Skeletal muscle tissue (tissue), 4 donors: ENCODE measurements around the gene RHO. TPM values are rescaled to one million over a fixed set of nuclear protein-coding genes. Genes with fewer than 3 reads are reported as not detected.
"Not testable (repeated sequence)": the region's sequence is repeated elsewhere in the genome, so short reads cannot be mapped to it uniquely, and the experiment has no call there.

Experiments
- H3K27ac ChIP-seq: one replicate; pipeline ENCODE4 v1.7.0; 2013; ENCODE audit warnings: mild to moderate bottlenecking, low read depth, low read length, inconsistent platforms
- H3K27me3 ChIP-seq, 3 donors: one replicate each; pipeline ENCODE4 v1.7.0; 2013; ENCODE audit warnings: low read length in 3 of 3; ENCODE audit not compliant: control insufficient read depth in 3 of 3, insufficient read depth in 3 of 3
- H3K36me3 ChIP-seq, 3 donors: one replicate each; pipeline ENCODE4 v1.7.0; 2013; ENCODE audit warnings: low read length in 3 of 3; ENCODE audit not compliant: control insufficient read depth in 3 of 3, insufficient read depth in 3 of 3
- H3K4me1 ChIP-seq, 3 donors: one replicate each; pipeline ENCODE4 v1.7.0; 2013; ENCODE audit warnings: low read length in 3 of 3, mild to moderate bottlenecking in 3 of 3; ENCODE audit not compliant: control insufficient read depth in 3 of 3, insufficient read depth in 3 of 3
- H3K4me3 ChIP-seq, 3 donors: one replicate each; pipeline ENCODE4 v1.7.0; 2013; ENCODE audit warnings: low read length in 3 of 3
- H3K9ac ChIP-seq, 3 donors: one replicate each; pipeline ENCODE4 v1.7.0; 2013; ENCODE audit warnings: low read length in 3 of 3, mild to moderate bottlenecking in 3 of 3, moderate library complexity in 2 of 3, low read depth in 1 of 3
- H3K9me3 ChIP-seq, 3 donors: one replicate each; pipeline ENCODE4 v1.7.0; 2013; ENCODE audit warnings: low read length in 3 of 3; ENCODE audit not compliant: control insufficient read depth in 3 of 3
- total RNA-seq: library from RNA; depleted of rRNA; stranded (reverse); fragments of >200 nt; gene quantifications from one replicate; pipeline ENCODE4 v1.2.3, GENCODE V29; 2014
- donor health status: Osteomylitis.

Gene RHO
- total RNA-seq, 1 donor from 2014 or later: not detected

DNA sequence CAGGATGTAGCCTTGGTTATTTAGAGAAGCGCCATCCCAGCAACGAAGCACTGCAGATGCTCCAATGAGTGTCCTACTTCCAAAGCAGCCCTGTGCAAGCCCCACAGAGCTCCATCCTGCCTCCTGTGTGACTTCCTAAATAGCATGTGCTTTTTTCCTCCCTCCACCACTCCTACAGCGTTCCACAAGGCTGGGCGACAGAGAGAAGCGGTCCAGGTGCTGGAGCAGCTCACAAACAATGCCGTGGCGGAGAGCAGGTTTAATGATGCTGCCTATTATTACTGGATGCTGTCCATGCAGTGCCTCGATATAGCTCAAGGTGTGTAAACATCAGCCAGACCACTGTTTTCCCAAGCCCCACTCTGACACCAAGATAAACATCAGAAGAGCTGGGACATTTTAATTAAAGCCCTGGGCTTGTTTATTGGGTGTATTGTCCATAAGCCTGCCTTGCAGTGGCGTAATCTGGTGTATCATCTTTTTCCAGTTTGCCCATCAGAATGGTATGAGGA lies 22.2 kb upstream of the RHO start:
- Histone ChIP-seq H3K9me3 (no peaks in the 10 kb centered on the region), H3K27me3 (no peaks in the 10 kb centered on the region), H3K4me1 (peaks cover 54 to 61% (median 60%) of the 10 kb centered on the region in 3 donors), H3K27ac (no peak overlapping the region), H3K9ac (no peak overlapping the region), H3K36me3 (peaks cover 0 to 12% (median 2%) of the 10 kb centered on the region in 3 donors), H3K4me3 (no peak overlapping the region)

GRCh38 chr3:129507181-129507831 lies 21.1 kb upstream of the RHO start:
- Histone ChIP-seq H3K27ac (peak overlapping the region; percentile 5), H3K4me1 (peaks cover 47 to 56% (median 52%) of the 10 kb centered on the region in 3 donors)

GRCh38 chr3:129512595-129512994 lies 15.8 kb upstream of the RHO start:
- Histone ChIP-seq H3K4me3 (no peak overlapping the region), H3K9me3 (no peaks in the 10 kb centered on the region), H3K4me1 (peaks cover 18 to 24% (median 18%) of the 10 kb centered on the region in 3 donors), H3K27me3 (no peaks in the 10 kb centered on the region), H3K36me3 (peaks cover 0 to 8% (median 4%) of the 10 kb centered on the region in 3 donors), H3K27ac (no peak overlapping the region), H3K9ac (no peak overlapping the region)

More at GRCh38 chr3:129507181-129507831, 21.1 kb upstream of the RHO start:
- Histone ChIP-seq H3K27me3 (no peaks in the 10 kb centered on the region), H3K36me3 (peaks cover 0 to 15% (median 0%) of the 10 kb centered on the region in 3 donors), H3K4me3 (no peak overlapping the region), H3K9me3 (no peaks in the 10 kb centered on the region), H3K9ac (no peak overlapping the region)

DNA sequence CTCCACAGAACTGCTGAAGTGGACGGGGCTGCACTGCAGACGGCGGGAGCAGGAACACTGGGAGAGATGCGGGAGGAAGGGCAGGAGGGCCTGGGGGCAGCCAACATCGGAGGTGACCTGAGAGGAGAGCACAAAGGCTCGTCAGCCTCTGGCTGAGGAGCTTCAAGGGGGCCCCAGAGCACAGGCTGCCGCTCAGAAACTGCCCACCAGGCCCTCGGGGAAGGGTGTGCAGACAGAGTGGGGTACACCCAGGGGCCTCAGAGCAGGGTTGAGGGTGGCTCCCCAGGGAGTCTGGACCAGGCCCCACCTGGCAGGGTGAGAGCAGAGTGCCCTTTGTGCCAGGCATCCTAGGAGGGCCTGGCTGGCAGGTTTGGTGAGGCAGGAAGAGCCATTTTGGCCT lies 14.7 kb upstream of the RHO start:
- no peak overlapping the region for H3K4me3 ChIP-seq
- no peak overlapping the region for H3K27ac ChIP-seq
- H3K9me3 ChIP-seq: no peaks in the 10 kb centered on the region
- H3K4me1 ChIP-seq: peaks cover 14 to 19% (median 16%) of the 10 kb centered on the region in 3 donors
- peak overlapping the region in 1 of 3 donors; percentile 40 for H3K9ac ChIP-seq
- peaks cover 0 to 11% (median 6%) of the 10 kb centered on the region in 3 donors for H3K36me3 ChIP-seq
- H3K27me3 ChIP-seq: no peaks in the 10 kb centered on the region

DNA sequence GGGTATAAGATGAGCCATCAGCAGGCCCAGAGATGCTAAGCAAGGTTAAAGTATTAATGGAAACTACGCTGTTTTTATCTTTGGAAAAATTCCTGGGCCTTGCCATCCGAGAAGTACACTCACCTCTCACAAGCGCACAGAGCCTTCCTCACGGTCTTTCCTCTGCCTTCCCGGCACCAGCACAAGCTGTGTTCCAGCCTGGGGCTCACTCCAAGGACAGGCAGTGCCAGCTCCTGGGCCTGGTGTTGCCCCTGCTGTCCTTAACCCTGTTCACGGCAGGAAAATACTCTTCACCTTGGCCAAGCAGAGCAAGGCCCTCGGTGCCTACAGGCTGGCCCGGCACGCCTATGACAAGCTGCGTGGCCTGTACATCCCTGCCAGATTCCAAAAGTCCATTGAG lies 14.3 kb upstream of the RHO start:
- H3K27ac ChIP-seq: no peak overlapping the region
- H3K4me3 ChIP-seq: no peak overlapping the region
- H3K4me1 ChIP-seq: peaks cover 14 to 19% (median 16%) of the 10 kb centered on the region in 3 donors
- H3K36me3 ChIP-seq: peaks cover 4 to 11% (median 6%) of the 10 kb centered on the region in 3 donors
- H3K27me3 ChIP-seq: no peaks in the 10 kb centered on the region
- peak overlapping the region in 1 of 3 donors; percentile 40 for H3K9ac ChIP-seq
- H3K9me3 ChIP-seq: no peaks in the 10 kb centered on the region

- Histone ChIP-seq H3K9me3 (no peaks in the 10 kb centered on the region), H3K4me3 (no peak overlapping the region), H3K36me3 (peaks cover 6 to 11% (median 8%) of the 10 kb centered on the region in 3 donors), H3K27ac (no peak overlapping the region), H3K9ac (peak overlapping the region in 1 of 3 donors; percentile 40), H3K27me3 (no peaks in the 10 kb centered on the region), H3K4me1 (peaks cover 14 to 19% (median 16%) of the 10 kb centered on the region in 3 donors)
These were observed 13.9 kb upstream of the RHO start for GRCh38 chr3:129514563-129514962.

GRCh38 chr3:129515108-129515820 lies 13.2 kb upstream of the RHO start:
- H3K4me1 ChIP-seq: peaks cover 14 to 16% (median 14%) of the 10 kb centered on the region in 3 donors
- not testable (repeated sequence) for H3K27ac ChIP-seq, H3K9me3 ChIP-seq, H3K4me3 ChIP-seq, H3K9ac ChIP-seq, H3K27me3 ChIP-seq
- peaks cover 6 to 13% (median 8%) of the 10 kb centered on the region in 3 donors for H3K36me3 ChIP-seq

DNA sequence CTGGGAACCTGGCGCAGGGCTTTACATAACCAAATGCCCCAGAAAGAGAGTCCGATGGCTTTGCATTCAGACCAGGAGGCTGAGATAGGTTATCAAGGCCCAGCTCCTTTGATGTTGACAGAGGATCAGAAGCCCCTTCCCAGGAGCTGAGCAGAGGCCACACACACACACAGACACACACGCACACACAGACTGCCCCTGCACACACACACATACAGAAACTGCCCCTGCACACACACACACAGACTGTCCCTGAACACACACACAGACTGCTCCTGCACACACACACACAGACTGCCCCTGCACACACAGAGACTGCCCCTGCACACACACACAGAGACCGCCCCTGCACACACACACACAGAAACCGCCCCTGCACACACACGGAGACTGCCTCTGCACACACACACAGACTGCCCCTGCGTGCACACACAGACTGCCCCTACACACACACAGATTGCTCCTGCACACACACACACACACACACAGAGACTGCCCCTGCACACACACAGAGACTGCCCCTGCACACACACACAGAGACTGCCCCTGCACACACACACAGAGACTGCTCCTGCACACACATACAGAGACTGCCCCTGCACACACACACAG lies 12.5 kb upstream of the RHO start:
- Histone ChIP-seq H3K4me1 (peaks cover 14 to 16% (median 14%) of the 10 kb centered on the region in 3 donors), H3K36me3 (peaks cover 6 to 13% (median 8%) of the 10 kb centered on the region in 3 donors)
- H3K9me3 ChIP-seq, H3K27ac ChIP-seq, H3K9ac ChIP-seq, H3K4me3 ChIP-seq, H3K27me3 ChIP-seq: not testable (repeated sequence)

DNA sequence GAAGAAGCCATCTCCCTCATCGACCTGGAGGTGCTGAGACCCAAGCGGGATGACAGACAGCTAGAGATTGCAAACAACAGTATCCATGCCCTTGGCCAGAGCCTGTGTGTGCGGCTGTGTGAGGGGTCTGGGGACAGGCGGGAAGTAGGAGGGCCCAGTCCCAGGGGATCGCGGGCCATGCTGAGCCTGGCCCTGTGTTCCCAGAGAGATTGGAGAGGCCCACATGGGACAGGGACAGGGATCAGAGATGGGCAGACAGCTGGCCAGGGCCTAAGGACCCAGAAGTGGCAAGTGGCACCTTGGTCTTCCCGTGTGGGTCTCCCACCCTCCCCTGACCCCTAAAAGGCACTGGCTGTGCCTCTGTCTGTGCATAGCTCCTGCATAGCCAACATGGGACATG lies 10.9 kb upstream of the RHO start:
- peaks cover 14 to 16% (median 14%) of the 10 kb centered on the region in 3 donors for H3K4me1 ChIP-seq
- H3K27me3 ChIP-seq: no peaks in the 10 kb centered on the region
- H3K9ac ChIP-seq: no peak overlapping the region
- H3K9me3 ChIP-seq: no peaks in the 10 kb centered on the region
- no peak overlapping the region for H3K4me3 ChIP-seq
- H3K27ac ChIP-seq: no peak overlapping the region
- H3K36me3 ChIP-seq: peaks cover 6 to 10% (median 6%) of the 10 kb centered on the region in 3 donors
